Keratinocyte (primary cell): Measurements from ENCODE around the gene KDM8. TPM values are rescaled to one million over a fixed set of nuclear protein-coding genes. Genes with fewer than 3 reads are reported as not detected.

Source experiments
- DNase-seq: peaks from one replicate; pipeline ENCODE4 v3.0.0-alpha.2; 2011; ENCODE audit warnings: low read depth, missing footprints, low spot score
- FAIRE-seq: peaks from 2 replicates; lab custom pipeline; 2011; peaks lifted over from hg19 to GRCh38; lab: Jason Lieb, UNC
- H2AFZ ChIP-seq: 2 replicates; pipeline ENCODE4 v1.6.0; 2012; ENCODE audit warnings: low read length, control low read depth, inconsistent platforms; ENCODE audit not compliant: control insufficient read depth
- H3K27ac ChIP-seq: 2 replicates; pipeline ENCODE4 v1.5.1; 2011; ENCODE audit warnings: low read length; ENCODE audit not compliant: control insufficient read depth, insufficient read depth
- H3K27me3 ChIP-seq: 3 replicates; pipeline ENCODE4 v1.6.0; 2011; ENCODE audit warnings: low read length; ENCODE audit not compliant: control insufficient read depth, insufficient read depth; ENCODE audit errors: extremely low read depth
- H3K36me3 ChIP-seq, 2 experiments: 2 replicates in 1 of 2; 3 replicates in 1 of 2; pipeline ENCODE4 v1.5.1; 2011; ENCODE audit warnings: low read length in 2 of 2, mild to moderate bottlenecking in 1 of 2; ENCODE audit not compliant: control insufficient read depth in 2 of 2, insufficient read depth in 2 of 2; ENCODE audit errors: extremely low read depth in 1 of 2
- H3K4me1 ChIP-seq: 3 replicates; pipeline ENCODE4 v1.5.1; 2011; ENCODE audit warnings: low read length; ENCODE audit not compliant: control insufficient read depth, insufficient read depth; ENCODE audit errors: extremely low read depth
- H3K4me2 ChIP-seq: 3 replicates; pipeline ENCODE4 v1.6.0; 2011; ENCODE audit warnings: low read depth, low read length; ENCODE audit not compliant: control insufficient read depth, insufficient read depth; ENCODE audit errors: extremely low read depth
- H3K4me3 ChIP-seq, 3 experiments: fragments of 200-600 bp in 1 of 3; sonication (generic) in 1 of 3; 2 replicates in 2 of 3; 3 replicates in 1 of 3; pipeline ENCODE4 v1.5.1; 2011 to 2016; ENCODE audit warnings: low read length in 3 of 3, mild to moderate bottlenecking in 3 of 3, control low read depth in 2 of 3, inconsistent platforms in 1 of 3, low read depth in 1 of 3, mixed read lengths in 1 of 3, mixed run types in 1 of 3, moderate library complexity in 1 of 3; ENCODE audit not compliant: control insufficient read depth in 2 of 3, insufficient read depth in 2 of 3; ENCODE audit errors: extremely low read depth in 1 of 3
- H3K79me2 ChIP-seq: 2 replicates; pipeline ENCODE4 v1.6.0; 2012; ENCODE audit warnings: low read length; ENCODE audit not compliant: control insufficient read depth, insufficient read depth
- H3K9ac ChIP-seq: 3 replicates; pipeline ENCODE4 v1.6.0; 2011; ENCODE audit warnings: low read length; ENCODE audit not compliant: control insufficient read depth, insufficient read depth; ENCODE audit errors: extremely low read depth
- H3K9me1 ChIP-seq: 3 replicates; pipeline ENCODE4 v1.6.0; 2011; ENCODE audit warnings: low read length; ENCODE audit not compliant: control insufficient read depth, insufficient read depth; ENCODE audit errors: extremely low read depth
- H3K9me3 ChIP-seq: 2 replicates; pipeline ENCODE4 v1.5.1; 2012; ENCODE audit warnings: low read depth, low read length; ENCODE audit not compliant: control insufficient read depth
- H4K20me1 ChIP-seq: 3 replicates; pipeline ENCODE4 v1.6.0; 2011; ENCODE audit warnings: low read length; ENCODE audit not compliant: control insufficient read depth, insufficient read depth; ENCODE audit errors: extremely low read depth
- EZH2 ChIP-seq: IDR thresholded peaks from one replicate; pipeline ENCODE4 v1.6.1; 2012; ENCODE audit warnings: inconsistent platforms, mild to moderate bottlenecking, low read length, moderate library complexity
- dilution Hi-C: fragments of 300-500 bp; cut with MboI; formaldehyde crosslinking; loops from one replicate; pipeline ENCODE4 v1.7.0; 2020; ENCODE audit warnings: low sequenced_read_pairs; ENCODE audit not compliant: extremely low pct_ligation_motif_present
- polyA plus RNA-seq, 5 experiments: library from polyadenylated mRNA; depleted of rRNA in 3 of 5; stranded (reverse) in 3 of 5; stranded (forward) in 1 of 5; unstranded in 1 of 5; fragments of >200 nt; gene quantifications; 1 replicate in 1 of 5; 2 replicates in 3 of 5; 3 replicates in 1 of 5; pipeline versions ENCODE4 v1.2.1 to v1.2.3, GENCODE V29; 2011 to 2012; ENCODE audit warnings: missing spikeins in 2 of 5, low read depth in 1 of 5, low replicate concordance in 1 of 5
- TF ChIP-seq, protein P1 (sequence below), 3 experiments: IDR thresholded peaks in 1 of 3; conservative IDR thresholded peaks in 1 of 3; optimal IDR thresholded peaks in 1 of 3; 2 replicates in 2 of 3; 3 replicates in 1 of 3; pipeline versions ENCODE3 to v1.5.1; 2011; ENCODE audit warnings: low read length in 3 of 3, mild to moderate bottlenecking in 3 of 3, moderate library complexity in 2 of 3, control low read depth in 1 of 3, inconsistent platforms in 1 of 3; ENCODE audit not compliant: insufficient read depth in 2 of 3; ENCODE audit errors: extremely low read depth in 1 of 3

The KDM8 gene
- polyA plus RNA-seq, 1 donor (not counting 4 experiments of a cell fraction or from before 2014, with no cell fraction given), result 1.5 TPM

GRCh38 chr16:27224271-27224737 lies 21.0 kb downstream of the KDM8 start:
- H2AFZ ChIP-seq, result no peak overlapping the region
- H3K9me3 ChIP-seq, result no peaks in the 10 kb centered on the region
- peaks cover 6 to 25% of the 10 kb centered on the region in 2 experiments for H3K36me3 ChIP-seq
- DNase-seq (no peak), FAIRE-seq (no peak)
- H3K4me2 ChIP-seq, result no peak overlapping the region
- H3K27ac ChIP-seq, result no peak overlapping the region
- dilution Hi-C loops, result no loop called here
- no peak overlapping the region for H3K9ac ChIP-seq
- H3K4me1 ChIP-seq, result peaks cover 10% of the 10 kb centered on the region
- no peaks in the 10 kb centered on the region for H3K79me2 ChIP-seq
- TF ChIP-seq, protein P1, sequence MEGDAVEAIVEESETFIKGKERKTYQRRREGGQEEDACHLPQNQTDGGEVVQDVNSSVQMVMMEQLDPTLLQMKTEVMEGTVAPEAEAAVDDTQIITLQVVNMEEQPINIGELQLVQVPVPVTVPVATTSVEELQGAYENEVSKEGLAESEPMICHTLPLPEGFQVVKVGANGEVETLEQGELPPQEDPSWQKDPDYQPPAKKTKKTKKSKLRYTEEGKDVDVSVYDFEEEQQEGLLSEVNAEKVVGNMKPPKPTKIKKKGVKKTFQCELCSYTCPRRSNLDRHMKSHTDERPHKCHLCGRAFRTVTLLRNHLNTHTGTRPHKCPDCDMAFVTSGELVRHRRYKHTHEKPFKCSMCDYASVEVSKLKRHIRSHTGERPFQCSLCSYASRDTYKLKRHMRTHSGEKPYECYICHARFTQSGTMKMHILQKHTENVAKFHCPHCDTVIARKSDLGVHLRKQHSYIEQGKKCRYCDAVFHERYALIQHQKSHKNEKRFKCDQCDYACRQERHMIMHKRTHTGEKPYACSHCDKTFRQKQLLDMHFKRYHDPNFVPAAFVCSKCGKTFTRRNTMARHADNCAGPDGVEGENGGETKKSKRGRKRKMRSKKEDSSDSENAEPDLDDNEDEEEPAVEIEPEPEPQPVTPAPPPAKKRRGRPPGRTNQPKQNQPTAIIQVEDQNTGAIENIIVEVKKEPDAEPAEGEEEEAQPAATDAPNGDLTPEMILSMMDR (optimal IDR thresholded peaks at IDR 0.05 in 1 of 3, IDR thresholded peaks at IDR 0.05 in 1 of 3, conservative IDR thresholded peaks at IDR 0.05 in 1 of 3; ENCODE audit: extremely low read depth in 1 of 3, insufficient read depth in 2 of 3, low read length in 3 of 3), result no peak
- TF ChIP-seq EZH2, result no peak
- H3K9me1 ChIP-seq, result no peaks in the 10 kb centered on the region
- no peaks in the 10 kb centered on the region for H4K20me1 ChIP-seq
- no peak overlapping the region for H3K4me3 ChIP-seq
- no peaks in the 10 kb centered on the region for H3K27me3 ChIP-seq

- H4K20me1 ChIP-seq, result no peaks in the 10 kb centered on the region
- H3K27me3 ChIP-seq, result no peaks in the 10 kb centered on the region
- H3K27ac ChIP-seq, result no peak overlapping the region
- TF ChIP-seq, protein P1 (optimal IDR thresholded peaks at IDR 0.05 in 1 of 3, IDR thresholded peaks at IDR 0.05 in 1 of 3, conservative IDR thresholded peaks at IDR 0.05 in 1 of 3; ENCODE audit: extremely low read depth in 1 of 3, insufficient read depth in 2 of 3, low read length in 3 of 3), result no peak
- TF ChIP-seq EZH2, result no peak
- no peak overlapping the region for H3K9ac ChIP-seq
- no peak overlapping the region for H2AFZ ChIP-seq
- H3K79me2 ChIP-seq, result no peaks in the 10 kb centered on the region
- dilution Hi-C loops, result no loop called here
- no peaks in the 10 kb centered on the region for H3K9me1 ChIP-seq
- no peaks in the 10 kb centered on the region for H3K9me3 ChIP-seq
- no peak overlapping the region for H3K4me3 ChIP-seq
- no peak for DNase-seq
- peaks cover 10% of the 10 kb centered on the region for H3K4me1 ChIP-seq
- H3K36me3 ChIP-seq, result peaks cover 6 to 26% of the 10 kb centered on the region in 2 experiments
- no peak overlapping the region for H3K4me2 ChIP-seq
- FAIRE-seq, result no peak
Measured at GRCh38 chr16:27224741-27225300, 21.5 kb downstream of the KDM8 start.
